Skeletal muscle tissue (tissue), 4 donors: Measurements from ENCODE around the gene CAPN2. TPM values are rescaled to one million over a fixed set of nuclear protein-coding genes. Genes with fewer than 3 reads are reported as not detected.
"Not testable (repeated sequence)": the region's sequence is repeated elsewhere in the genome, so short reads cannot be mapped to it uniquely, and the experiment has no call there.

Experiments used
- H3K27ac ChIP-seq: one replicate; pipeline ENCODE4 v1.7.0; 2013; ENCODE audit warnings: mild to moderate bottlenecking, low read depth, low read length, inconsistent platforms
- H3K27me3 ChIP-seq, 3 donors: one replicate each; pipeline ENCODE4 v1.7.0; 2013; ENCODE audit warnings: low read length in 3 of 3; ENCODE audit not compliant: control insufficient read depth in 3 of 3, insufficient read depth in 3 of 3
- H3K36me3 ChIP-seq, 3 donors: one replicate each; pipeline ENCODE4 v1.7.0; 2013; ENCODE audit warnings: low read length in 3 of 3; ENCODE audit not compliant: control insufficient read depth in 3 of 3, insufficient read depth in 3 of 3
- H3K4me1 ChIP-seq, 3 donors: one replicate each; pipeline ENCODE4 v1.7.0; 2013; ENCODE audit warnings: low read length in 3 of 3, mild to moderate bottlenecking in 3 of 3; ENCODE audit not compliant: control insufficient read depth in 3 of 3, insufficient read depth in 3 of 3
- H3K4me3 ChIP-seq, 3 donors: one replicate each; pipeline ENCODE4 v1.7.0; 2013; ENCODE audit warnings: low read length in 3 of 3
- H3K9ac ChIP-seq, 3 donors: one replicate each; pipeline ENCODE4 v1.7.0; 2013; ENCODE audit warnings: low read length in 3 of 3, mild to moderate bottlenecking in 3 of 3, moderate library complexity in 2 of 3, low read depth in 1 of 3
- H3K9me3 ChIP-seq, 3 donors: one replicate each; pipeline ENCODE4 v1.7.0; 2013; ENCODE audit warnings: low read length in 3 of 3; ENCODE audit not compliant: control insufficient read depth in 3 of 3
- total RNA-seq: library from RNA; depleted of rRNA; stranded (reverse); fragments of >200 nt; gene quantifications from one replicate; pipeline ENCODE4 v1.2.3, GENCODE V29; 2014
- donor health status: Osteomylitis.

CAPN2 gene
- total RNA-seq, 1 donor from 2014 or later: 78.8 TPM

DNA sequence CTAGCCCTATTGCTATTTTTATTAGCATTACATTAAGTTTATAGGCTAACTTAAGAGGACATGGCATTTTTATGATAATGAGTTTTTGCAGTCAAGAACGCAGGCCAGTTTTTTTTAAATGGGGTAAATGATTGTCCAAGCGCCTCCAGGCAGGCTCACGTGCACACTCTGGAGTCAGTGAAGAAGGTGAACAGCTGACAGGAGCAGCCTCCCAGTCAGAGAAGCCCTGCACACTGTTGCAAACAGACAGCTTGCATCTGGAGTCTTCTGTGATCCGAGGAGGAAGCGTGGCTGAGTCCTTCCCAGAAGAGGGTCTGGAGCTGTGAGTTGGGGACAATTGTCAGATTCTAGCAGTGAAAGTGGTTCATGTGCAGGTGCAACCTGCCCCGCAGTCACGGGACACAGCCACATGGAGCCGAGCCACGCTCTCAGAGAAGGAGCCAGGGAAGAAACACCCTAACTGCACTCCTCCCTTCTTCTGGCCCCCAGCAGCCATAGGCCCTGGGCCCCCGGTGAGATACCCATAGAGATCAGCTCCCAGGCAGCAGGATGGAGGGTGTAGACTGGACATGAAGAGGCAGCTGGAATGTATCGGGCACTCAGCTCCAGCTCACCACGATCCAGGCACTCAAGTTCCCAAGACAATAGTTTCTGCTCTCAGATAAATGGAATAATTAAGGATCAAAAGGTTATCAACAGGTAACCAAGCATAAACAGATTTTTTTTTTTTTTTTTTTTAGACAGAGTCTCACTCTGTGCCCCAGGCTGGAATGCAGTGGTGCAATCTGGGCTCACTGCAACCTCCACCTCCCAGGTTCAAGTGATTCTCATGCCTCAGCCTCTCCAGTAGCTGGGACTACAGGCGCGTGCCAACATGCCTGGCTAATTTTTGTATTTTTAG is 26.4 kb downstream of the CAPN2 start:
- Histone ChIP-seq H3K4me3 (peak overlapping the region in 1 of 3 donors; percentile 2), H3K4me1 (peaks cover 20 to 33% (median 30%) of the 10 kb centered on the region in 3 donors), H3K9me3 (no peaks in the 10 kb centered on the region), H3K36me3 (peaks cover 2 to 5% (median 2%) of the 10 kb centered on the region in 3 donors), H3K9ac (no peak overlapping the region), H3K27ac (peak overlapping the region; percentile 59), H3K27me3 (no peaks in the 10 kb centered on the region)

GRCh38 chr1:223739366-223740037 is 27.2 kb downstream of the CAPN2 start:
- peak overlapping the region; percentile 59 for H3K27ac ChIP-seq

DNA sequence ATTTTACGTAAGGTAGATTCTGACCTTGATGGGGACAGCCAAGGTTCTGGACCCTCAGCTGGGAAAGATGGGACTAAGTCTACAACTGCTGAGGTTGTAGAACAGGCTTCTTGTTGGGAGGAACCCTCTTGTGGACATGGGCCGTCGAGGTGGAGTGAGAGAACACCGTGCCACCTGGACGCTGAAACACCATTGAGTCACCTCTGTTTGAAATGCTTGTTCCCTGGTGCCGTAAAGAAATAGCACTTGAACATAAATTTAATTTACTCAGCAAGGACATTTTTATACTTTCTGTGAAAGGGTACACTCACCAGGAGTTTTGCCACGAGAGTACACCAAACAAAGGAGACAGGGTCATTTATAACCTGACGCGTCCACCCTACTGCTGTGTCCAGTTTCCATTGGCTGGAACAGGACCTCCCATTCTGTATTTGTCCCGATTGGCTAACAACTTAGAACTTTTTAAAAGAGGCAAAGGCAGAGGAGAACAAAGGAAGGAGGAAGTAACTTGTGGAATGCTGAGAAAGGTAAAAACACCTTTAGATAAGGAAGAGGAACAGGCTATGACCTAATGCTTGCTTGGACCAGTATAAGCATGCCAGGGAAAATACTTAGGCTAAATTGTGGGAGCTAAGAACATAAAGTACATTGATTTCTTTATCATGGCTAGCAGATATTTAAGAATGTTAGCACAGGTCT is 27.8 kb downstream of the CAPN2 start:
- H3K4me1 ChIP-seq: peaks cover 11 to 21% (median 19%) of the 10 kb centered on the region in 3 donors
- not testable (repeated sequence) for H3K27me3 ChIP-seq, H3K9me3 ChIP-seq, H3K4me3 ChIP-seq
- peak overlapping the region; percentile 59 for H3K27ac ChIP-seq
- peaks cover 5 to 12% (median 7%) of the 10 kb centered on the region in 3 donors for H3K36me3 ChIP-seq
- peak overlapping the region in 1 of 3 donors; percentile 19 for H3K9ac ChIP-seq

More at GRCh38 chr1:223739366-223740037, 27.2 kb downstream of the CAPN2 start:
- H3K27me3 ChIP-seq: no peaks in the 10 kb centered on the region
- H3K9ac ChIP-seq: peak overlapping the region in 2 of 3 donors; percentile 19 to 25
- peaks cover 2 to 8% (median 2%) of the 10 kb centered on the region in 3 donors for H3K36me3 ChIP-seq
- H3K9me3 ChIP-seq: no peaks in the 10 kb centered on the region
- H3K4me3 ChIP-seq: no peak overlapping the region
- H3K4me1 ChIP-seq: peaks cover 15 to 25% (median 24%) of the 10 kb centered on the region in 3 donors

DNA sequence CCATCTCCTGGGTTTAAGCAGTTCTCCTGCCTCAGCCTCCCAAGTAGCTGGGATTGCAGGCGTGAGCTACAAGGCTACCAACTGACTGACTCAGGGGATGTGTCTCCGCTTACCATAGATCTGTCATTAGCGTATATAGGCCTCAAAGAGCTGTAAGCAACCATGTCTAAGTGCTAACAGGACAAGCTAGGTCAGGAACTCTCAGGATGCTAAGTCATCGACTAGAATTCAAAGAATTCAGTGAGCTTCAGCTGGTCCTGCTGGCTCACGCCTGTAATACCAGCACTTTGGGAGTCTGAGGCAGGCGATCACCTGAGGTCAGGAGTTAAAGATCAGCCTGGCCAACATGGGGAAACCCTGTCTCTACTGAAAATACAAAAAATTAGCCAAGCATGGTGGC is 29.5 kb downstream of the CAPN2 start:
- H3K27me3 ChIP-seq: no peaks in the 10 kb centered on the region
- no peaks in the 10 kb centered on the region for H3K9me3 ChIP-seq
- no peak overlapping the region for H3K4me3 ChIP-seq
- peaks cover 11 to 21% (median 19%) of the 10 kb centered on the region in 3 donors for H3K4me1 ChIP-seq
- H3K27ac ChIP-seq: no peak overlapping the region
- no peak overlapping the region for H3K9ac ChIP-seq
- H3K36me3 ChIP-seq: peaks cover 13 to 25% (median 14%) of the 10 kb centered on the region in 3 donors

DNA sequence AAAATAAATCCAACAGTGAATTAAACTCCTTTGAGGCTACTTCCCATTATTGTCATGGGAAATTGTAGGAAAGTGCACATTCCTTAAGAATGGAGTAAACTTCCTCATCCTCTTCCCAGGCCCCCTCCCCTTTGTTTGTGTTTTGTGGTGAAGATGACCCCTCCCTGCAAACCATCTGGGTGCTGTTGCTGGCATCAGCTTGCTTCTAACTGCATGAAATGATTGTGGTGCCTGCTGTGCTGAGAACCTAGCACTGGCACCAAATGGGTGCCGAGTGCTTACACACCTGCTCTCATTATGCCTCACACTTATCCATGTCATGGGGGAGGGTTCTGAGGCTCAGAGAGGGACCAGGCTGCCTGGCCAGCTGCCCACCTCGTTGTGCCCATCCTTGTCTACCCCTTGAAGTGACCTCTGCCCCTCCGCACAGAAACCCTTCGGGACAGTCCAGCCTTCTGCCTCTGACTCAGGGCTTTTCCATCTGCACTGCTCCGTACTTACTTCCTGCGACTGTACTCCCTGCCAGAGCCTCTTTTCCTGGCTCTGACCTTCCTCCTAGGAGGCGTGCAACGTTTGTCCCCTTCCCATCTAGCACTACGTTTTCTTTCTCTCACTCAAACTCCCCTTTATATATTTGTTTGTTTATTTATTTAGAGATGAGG is 30.6 kb downstream of the CAPN2 start:
- Histone ChIP-seq H3K9ac (no peak overlapping the region), H3K9me3 (no peaks in the 10 kb centered on the region), H3K4me1 (peaks cover 16 to 28% (median 23%) of the 10 kb centered on the region in 3 donors), H3K27me3 (no peaks in the 10 kb centered on the region), H3K4me3 (peak overlapping the region in 1 of 3 donors; percentile 29), H3K27ac (no peak overlapping the region), H3K36me3 (peaks cover 21 to 32% (median 22%) of the 10 kb centered on the region in 3 donors)

DNA sequence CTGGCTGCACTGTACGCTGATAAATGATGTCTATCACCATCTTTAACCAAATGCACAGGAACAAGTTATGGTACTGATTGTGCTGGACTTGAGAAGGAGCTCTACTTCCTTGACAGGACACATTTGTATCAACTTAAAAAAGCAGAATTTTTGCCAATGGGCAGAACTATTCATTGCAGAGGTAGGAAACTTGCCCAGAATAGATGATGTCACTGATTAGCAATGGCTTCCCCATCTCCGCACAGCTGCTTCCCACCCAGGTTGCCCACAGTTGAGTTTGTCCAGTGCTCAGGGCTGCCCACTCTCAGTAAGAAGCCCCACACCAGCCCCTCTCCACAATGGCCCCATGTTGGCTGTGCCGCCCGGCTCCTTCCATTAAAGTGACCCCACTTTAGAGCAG is 33.4 kb downstream of the CAPN2 start:
- Histone ChIP-seq H3K9ac (no peak overlapping the region), H3K27me3 (no peaks in the 10 kb centered on the region), H3K27ac (no peak overlapping the region), H3K9me3 (no peaks in the 10 kb centered on the region), H3K4me3 (no peak overlapping the region), H3K4me1 (peaks cover 15 to 23% (median 19%) of the 10 kb centered on the region in 3 donors), H3K36me3 (peaks cover 27 to 40% (median 28%) of the 10 kb centered on the region in 3 donors)

GRCh38 chr1:223747838-223748335 is 35.5 kb downstream of the CAPN2 start:
- Histone ChIP-seq H3K9me3 (no peaks in the 10 kb centered on the region), H3K36me3 (peaks cover 48 to 60% (median 50%) of the 10 kb centered on the region in 3 donors), H3K27ac (peak overlapping the region; percentile 45), H3K9ac (peak overlapping the region in 2 of 3 donors; percentile 3 to 74), H3K4me1 (peaks cover 15 to 22% (median 17%) of the 10 kb centered on the region in 3 donors), H3K27me3 (no peaks in the 10 kb centered on the region), H3K4me3 (peak overlapping the region in 1 of 3 donors; percentile 31)

GRCh38 chr1:223748405-223748772 is 36.0 kb downstream of the CAPN2 start:
- Histone ChIP-seq H3K9me3 (no peaks in the 10 kb centered on the region), H3K4me3 (peak overlapping the region; percentile 56 to 70 (median 57)), H3K4me1 (peaks cover 12 to 17% (median 14%) of the 10 kb centered on the region in 3 donors), H3K27ac (peak overlapping the region; percentile 45), H3K9ac (peak overlapping the region in 2 of 3 donors; percentile 51 to 74), H3K36me3 (peaks cover 53 to 63% (median 53%) of the 10 kb centered on the region in 3 donors), H3K27me3 (no peaks in the 10 kb centered on the region)
